ENCODE results near the gene SNAP25.

SNAP25 gene

DNA sequence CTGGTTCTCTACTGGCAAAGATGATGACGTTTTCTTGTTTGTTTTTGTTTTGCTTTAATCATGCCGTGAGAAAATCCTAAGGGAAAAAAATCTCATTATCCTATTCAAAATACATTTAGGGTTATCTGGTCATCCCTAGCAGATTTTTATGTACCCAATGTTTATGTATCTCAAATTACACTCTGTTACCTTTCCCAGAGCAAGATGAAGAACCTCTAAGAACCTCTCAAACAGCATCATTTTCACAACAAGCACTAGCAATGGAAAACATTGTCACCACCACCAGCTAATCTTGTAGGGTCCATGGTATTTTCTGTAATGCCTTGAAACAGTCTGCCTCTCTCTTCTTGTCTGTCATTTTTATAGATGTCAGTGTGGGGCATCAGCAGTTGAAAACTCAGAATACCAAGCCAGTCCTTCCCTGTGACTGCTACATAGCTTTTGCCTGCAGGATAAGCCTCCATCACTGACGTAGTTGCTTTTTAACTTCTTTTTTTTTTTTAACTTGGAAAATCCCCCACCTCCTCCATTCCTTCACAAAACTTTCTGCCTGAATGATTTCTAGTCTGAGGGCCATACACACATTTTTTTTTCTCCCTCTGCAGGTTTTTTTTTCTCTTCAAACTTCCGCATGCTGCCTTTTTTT is 2.4 kb upstream of the SNAP25 start:
- DNase-seq = peak in 1 of 58 donors; percentile 21

DNA sequence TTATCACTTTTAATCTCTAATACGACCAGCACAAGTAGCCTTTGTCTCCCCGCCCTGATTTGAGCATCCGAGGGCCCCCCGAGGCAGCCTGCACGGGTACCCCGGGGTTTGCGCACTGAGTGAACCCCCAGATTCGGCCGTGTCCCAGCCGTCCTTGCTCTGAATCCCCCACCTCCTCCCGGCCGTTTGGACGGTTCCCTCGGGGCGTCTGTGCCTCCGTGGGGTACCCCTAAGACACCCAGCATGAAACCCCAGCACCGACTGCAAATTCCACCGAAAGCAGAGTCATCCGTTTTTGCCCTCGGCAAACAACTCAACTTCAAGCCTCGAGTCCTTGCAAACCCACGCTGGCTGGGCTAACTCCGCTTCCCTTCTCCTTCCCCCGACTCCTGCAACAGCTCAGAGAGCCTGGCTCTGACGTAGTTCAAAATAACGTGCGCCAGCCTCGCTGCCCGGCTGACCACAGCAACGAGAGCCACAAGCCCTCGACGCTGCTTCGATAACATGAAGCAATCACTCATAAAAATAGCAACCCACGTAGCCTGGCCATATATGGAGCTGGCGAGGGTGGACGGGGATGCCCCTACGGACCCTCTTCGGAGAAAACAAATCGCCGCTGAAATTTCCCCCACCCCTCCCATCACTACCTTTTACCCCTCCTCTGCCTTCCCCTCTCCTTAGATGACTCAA is 764 bp upstream of the SNAP25 start:
- DNase-seq = peak in 56 of 58 donors; percentile 34 to 86 (median 70)

DNA sequence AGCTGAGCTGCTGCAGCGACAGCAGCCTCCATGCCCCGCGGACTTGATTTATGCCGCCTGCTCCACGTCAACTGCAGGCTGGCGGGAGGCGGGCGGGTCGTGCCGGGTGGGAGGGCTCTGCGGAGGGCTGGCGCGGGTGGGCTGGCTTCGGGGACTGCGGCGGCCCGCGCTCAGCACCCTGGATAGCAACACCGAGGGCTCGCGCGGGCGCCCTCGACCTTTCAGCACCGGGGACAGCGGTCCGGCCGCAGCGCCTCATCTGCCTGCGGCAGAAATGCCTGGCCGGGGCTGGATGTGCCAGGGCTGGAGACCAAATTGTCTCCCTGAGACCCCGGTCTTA is 792 bp downstream of the SNAP25 start:
- peak in 55 of 58 donors; percentile 14 to 86 (median 69) for DNase-seq

DNA sequence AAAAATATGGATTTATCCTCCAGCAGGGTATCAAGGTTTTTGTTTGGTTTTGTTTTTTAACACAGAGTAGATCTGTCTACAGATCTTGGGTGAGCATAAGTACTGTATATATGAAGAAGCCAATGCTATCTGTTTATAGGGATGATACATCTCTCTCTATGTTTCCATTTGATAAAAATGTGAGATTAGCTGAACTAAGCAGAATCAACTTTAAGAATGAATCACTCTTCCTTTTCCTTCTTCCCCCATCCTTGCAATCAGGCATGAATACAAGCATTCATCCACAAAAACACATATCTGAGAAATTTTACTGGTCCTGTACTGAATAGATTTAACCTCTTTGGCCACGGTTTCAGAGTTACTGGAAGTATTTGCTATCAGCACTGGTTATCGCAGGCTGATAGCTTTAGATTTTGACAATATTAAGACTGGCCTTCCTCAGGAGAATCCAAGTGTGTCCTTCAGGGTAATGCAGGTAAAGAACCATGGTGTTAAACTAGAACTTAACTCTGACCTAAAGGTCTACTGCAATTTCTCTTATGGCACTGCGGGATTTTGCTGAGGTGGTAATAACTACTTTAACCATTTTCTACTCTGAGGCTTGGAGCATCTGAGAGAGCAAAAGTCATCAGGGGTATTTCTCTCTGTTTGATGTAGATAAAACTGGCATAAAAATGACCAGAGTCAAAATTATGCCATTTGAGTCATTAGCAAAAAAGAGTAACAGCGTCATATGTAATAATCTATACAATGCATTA is 1.5 kb downstream of the SNAP25 start:
- DNase-seq = no peak

- peak in 1 of 58 donors; percentile 13 for DNase-seq
Observed at GRCh38 chr20:10221021-10221420, 2.4 kb downstream of the SNAP25 start.

DNA sequence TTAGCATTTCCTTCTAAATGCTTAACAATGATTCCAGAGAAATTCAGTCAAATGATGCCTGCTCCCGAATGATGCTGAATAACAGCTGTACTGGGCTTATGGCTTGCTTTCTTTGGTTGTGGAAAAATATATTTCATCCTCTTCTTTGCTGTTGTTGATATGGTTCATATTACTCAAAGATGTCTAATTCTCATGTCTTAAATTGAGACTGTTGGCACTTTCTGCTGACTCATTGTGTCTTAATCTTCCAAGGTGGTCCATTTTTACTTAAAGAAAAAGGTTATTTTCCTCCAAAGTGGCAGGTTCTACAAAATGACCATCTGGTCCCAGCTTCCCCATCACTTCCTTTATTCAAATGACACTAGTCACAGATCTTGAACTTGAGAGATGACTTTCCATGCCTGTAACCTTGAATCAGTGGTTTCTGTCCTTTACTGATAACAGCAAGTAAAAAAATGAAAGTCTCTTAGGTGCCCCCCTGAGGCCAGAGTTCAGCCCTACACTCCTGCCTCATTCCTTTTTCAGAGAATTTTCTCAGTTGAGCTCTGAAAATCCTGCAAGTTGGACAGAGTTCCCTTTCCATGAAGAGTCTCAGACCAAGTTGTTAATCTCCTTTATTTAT is 6.9 kb downstream of the SNAP25 start:
- no peak for DNase-seq

DNA sequence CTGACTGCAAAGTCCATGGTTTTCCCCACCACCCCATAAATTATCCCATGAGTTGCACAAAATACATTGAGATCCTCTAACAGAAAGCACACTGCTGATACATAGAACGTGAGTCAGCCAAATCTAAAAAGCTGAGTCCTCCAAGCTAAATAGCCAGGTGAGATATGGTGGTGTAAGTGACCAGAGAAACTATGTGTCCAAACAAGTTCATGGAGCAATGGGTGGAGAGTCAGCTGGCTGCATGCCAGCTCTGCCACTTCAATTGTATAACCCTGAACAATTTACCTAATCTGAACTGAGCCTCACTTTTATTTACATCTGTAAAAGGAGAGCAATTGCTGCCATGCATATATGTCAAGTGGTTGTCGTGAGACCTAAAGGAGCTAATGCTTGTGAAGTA is 9.7 kb downstream of the SNAP25 start:
- no peak for DNase-seq

- DNase-seq = no peak
Observed at GRCh38 chr20:10231290-10231689, 12.7 kb downstream of the SNAP25 start.

DNA sequence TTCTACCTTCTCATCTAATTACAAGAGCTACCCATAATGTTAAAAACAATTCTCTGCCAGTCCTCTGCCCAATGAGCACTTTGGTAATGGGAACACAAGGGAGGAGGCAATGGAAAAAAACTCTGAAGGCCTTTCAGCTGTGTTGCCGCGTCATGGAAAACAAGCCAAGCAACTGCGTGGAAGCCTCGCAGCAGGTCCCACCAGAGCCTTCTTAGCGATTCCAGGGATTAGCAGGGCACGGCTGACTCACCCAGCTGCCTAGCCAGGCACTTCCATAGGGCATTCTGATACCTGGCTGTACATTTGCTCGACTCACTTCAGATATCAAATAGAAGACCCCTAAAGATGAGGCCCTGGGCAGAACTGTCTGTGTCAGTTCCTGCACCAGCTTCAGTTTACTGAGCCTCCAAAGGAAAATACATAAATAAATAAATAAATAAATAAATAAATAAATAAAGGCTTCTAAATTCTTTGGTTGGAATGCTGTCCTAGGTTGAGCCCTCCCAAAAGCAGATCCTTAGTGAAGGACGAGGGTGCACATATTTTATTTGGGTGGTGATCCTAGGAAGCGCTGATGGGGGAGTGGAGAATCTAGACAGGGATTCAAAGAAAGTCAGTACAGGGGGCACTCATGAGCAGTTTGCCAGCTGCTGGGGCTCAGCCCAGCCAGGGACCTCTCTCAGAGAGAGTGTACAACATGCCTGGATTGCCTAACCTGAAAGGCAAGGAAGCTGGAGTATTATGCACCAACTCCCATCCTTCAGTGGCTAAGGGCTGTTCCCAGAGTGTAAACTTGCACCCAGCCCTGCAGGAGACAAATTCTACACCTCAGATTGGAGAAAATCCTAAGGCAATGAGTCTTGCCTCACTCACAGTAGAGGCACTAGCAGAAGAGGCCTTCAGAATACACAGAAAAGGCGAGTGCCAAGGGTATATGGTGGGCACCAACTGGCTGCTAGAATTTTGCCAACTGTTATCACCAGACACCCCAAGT is 18.2 kb downstream of the SNAP25 start:
- no peak for DNase-seq

DNA sequence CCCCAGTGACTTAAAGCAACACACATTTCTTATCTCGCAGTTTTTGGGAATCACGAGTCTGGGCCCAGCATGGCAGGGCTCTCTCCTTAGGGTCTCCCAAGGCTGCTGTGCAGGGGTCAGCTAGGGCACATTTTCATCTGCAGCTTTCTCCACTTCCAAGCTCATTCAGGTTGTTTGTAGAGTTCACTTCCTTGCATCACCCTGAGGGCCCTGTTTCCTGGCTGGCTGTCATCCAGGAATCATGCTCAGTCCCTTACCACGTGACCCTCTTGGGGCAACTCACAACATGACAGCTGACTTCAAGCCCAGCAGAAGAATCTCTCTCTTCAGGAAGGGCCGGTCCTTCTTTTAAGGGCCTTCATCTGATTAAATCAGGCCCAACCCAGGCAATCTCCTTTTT is 21.3 kb downstream of the SNAP25 start:
- no peak for DNase-seq

DNA sequence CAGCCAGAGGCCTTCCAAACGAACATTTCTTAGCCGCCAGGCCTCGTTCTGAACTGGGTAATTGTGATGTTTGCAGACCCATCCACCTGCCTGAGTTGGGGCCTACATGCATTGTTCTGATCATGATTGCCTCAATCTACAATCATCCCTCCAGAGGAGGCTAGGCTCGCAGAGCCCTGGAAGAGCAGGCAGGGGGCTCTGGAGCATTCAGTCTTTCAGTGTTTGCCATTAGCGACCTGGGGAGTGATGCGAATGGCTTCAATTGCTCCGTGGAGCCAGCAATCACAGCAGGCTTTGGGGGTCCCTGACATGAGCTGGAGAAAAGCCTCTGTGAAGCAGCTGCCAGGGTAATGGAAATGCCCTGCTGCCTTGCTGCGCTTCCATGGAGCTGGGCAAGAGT is 22.0 kb downstream of the SNAP25 start:
- no peak for DNase-seq

- no peak for DNase-seq
Observed at GRCh38 chr20:10242166-10242565, 23.5 kb downstream of the SNAP25 start.

DNA sequence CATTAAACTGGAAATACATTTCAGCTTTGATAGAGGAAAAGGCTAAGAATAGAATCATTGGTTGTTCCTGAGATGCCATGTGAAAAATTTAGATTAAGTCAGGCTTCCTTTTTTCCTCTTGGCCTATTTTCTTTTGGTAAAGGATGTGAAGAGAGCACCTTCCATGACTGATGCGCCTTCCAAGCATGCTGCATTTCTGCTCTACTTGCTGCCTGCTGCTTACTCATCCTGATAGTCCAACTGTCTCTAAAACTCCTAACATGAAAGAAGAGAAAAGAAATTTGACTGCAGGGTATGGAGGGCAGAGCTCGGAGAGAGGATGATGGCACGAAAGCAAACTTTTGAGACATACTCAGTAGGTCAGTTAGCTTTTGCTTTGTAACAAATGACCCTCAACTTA is 28.8 kb downstream of the SNAP25 start:
- DNase-seq = no peak

DNA sequence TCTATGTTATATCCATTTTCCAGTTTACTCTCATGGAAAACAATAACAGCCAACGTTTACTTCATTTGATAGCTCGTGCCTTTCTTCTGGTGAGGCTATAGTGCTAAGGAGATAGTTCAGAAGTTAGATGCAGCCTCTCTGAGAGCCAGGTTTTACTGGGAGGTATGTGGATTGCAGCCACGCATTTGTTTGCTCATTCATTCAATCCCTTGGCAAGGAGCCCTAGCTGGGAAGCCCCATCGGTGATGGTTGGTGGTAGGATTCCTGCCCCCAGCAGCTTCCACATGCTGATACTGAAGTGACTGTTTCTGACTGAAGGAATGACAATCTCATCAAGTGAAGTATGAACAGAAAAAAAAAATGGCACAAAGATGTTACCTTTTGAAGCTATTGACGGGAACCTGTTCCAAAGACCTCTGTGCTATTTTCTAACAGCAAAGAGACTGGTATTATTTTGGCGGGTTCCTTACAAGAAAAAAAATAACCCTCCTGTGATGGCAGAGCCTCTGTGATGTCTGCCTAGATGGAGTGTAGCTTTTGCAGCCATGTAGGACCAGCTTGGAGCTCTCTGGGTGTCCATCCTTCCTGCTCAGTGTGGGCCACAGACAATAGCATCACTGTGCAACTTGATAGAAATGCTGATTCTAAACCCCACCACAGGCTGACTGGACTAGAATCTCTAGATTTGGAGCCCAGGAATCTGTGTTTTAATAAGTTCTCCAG is 30.6 kb downstream of the SNAP25 start:
- DNase-seq = no peak

- no peak for DNase-seq
Observed at GRCh38 chr20:10249822-10250221, 31.2 kb downstream of the SNAP25 start.

DNA sequence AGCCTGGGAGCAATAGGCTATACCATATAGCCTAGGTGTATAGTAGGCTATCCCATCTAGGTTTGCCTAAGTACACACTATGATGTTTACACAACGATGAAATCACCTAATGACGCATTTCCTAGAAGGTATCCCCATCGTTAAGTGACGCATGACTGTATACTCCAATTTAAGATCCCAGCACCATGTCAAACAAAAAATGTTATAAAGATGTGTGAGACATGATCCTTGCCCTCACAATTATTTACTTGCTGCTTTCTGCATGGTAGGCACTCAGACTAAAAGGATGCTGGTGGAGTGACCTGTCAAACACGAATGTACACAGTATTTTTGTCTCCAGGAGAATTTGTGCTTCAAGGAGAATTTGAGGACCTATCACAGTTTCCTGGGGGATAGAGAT is 32.3 kb downstream of the SNAP25 start:
- DNase-seq = no peak

DNA sequence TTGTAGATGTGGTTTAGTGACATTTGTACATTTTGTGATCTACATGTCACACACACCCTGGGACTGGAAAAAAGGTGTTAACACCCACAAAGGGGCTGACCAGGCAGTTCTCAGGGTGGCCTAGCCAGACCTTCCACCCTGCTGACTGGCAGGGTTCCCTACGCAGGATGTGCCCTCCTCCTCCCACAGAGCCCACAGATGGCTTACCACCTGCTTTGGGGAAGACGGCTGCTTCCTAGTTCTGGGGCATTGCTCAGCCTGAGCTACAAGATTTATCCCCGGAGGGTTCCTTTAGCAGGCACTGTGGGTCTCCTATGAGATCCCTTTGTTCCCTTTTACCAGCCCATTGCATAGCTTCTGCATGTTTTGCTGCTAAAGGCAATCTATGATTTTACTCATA is 35.1 kb downstream of the SNAP25 start:
- no peak for DNase-seq

- DNase-seq = no peak
Observed at GRCh38 chr20:10255846-10256245, 37.2 kb downstream of the SNAP25 start.

- no peak for DNase-seq
Observed at GRCh38 chr20:10259166-10259565, 40.5 kb downstream of the SNAP25 start.

DNA sequence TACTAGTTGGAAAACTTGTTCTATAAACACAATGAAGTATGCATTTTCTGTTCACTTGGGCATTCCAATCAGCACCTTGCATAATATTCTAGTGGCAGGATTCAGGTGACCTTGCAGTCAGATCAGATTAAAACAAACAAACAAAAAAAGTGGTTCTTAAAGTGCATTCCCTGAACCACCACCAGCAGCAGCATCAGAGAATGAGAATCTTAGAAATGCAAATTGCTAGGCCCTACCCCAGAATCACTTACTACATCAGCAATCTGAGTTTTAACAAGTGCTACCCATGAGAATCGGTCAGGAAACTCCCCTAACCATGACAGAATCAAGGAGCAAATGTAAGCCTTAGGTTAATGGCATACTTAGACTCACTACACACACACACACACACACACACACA is 41.7 kb downstream of the SNAP25 start:
- no peak for DNase-seq

Measured in anterior cingulate cortex (tissue), 58 donors.